HepG2 (cell line): ENCODE data around the gene DNAJB8. TPM values are rescaled to one million over a fixed set of nuclear protein-coding genes. Genes with fewer than 3 reads are reported as not detected.

Experiments used
- AKAP8 ChIP-seq: sonication (generic); formaldehyde crosslinking; IDR thresholded peaks from 2 replicates; pipeline ENCODE4 v1.5.1; 2020; ENCODE audit warnings: mild to moderate bottlenecking, missing genetic modification reagents
- ERF ChIP-seq: IDR thresholded peaks from 2 replicates; pipeline ENCODE4 v1.6.1; 2018; ENCODE audit warnings: missing biosample characterization, missing genetic modification reagents
- GFI1 ChIP-seq: sonication (generic); formaldehyde crosslinking; IDR thresholded peaks from 2 replicates; pipeline ENCODE4 v1.5.0; 2020; ENCODE audit warnings: missing genetic modification reagents, mild to moderate bottlenecking, borderline replicate concordance
- KLF12 ChIP-seq: sonication (generic); formaldehyde crosslinking; IDR thresholded peaks from 2 replicates; pipeline ENCODE4 v1.4.0; 2020; ENCODE audit warnings: missing genetic modification reagents, borderline replicate concordance
- PCBP1 ChIP-seq: fragments of 200-400 bp; formaldehyde crosslinking; IDR thresholded peaks from 2 replicates; pipeline ENCODE4 v1.6.1; 2017; ENCODE audit warnings: mild to moderate bottlenecking, low read depth, low read length, borderline replicate concordance
- SALL2 ChIP-seq: sonication (generic); formaldehyde crosslinking; IDR thresholded peaks from 2 replicates; pipeline ENCODE4 v1.8.1; 2023; ENCODE audit warnings: mild to moderate bottlenecking, missing genetic modification reagents, inconsistent platforms
- SMC3 ChIP-seq: IDR thresholded peaks from 2 replicates; pipeline ENCODE4 v1.6.1; 2011; ENCODE audit warnings: low read length, improper control_type of control experiment
- STAG1 ChIP-seq: sonication (generic); formaldehyde crosslinking; IDR thresholded peaks from 2 replicates; pipeline ENCODE4 v1.4.0; 2020; ENCODE audit warnings: missing genetic modification reagents
- TBX3 ChIP-seq: fragments of 450-650 bp; IDR thresholded peaks from 2 replicates; pipeline ENCODE4 v1.6.1; 2017; ENCODE audit warnings: antibody characterized with exemption, mild to moderate bottlenecking, inconsistent platforms, borderline replicate concordance
- ZNF543 ChIP-seq: sonication (generic); formaldehyde crosslinking; IDR thresholded peaks from 2 replicates; pipeline ENCODE4 v1.4.0; 2020; ENCODE audit warnings: mild to moderate bottlenecking, missing genetic modification reagents
- ZNF737 ChIP-seq: sonication (generic); formaldehyde crosslinking; IDR thresholded peaks from 2 replicates; pipeline ENCODE4 v1.5.0; 2020; ENCODE audit warnings: missing genetic modification reagents, mild to moderate bottlenecking, borderline replicate concordance
- polyA plus RNA-seq, 8 experiments: library from polyadenylated mRNA; depleted of rRNA in 3 of 8; stranded (reverse) in 7 of 8; unstranded in 1 of 8; fragments of >200 nt; fragmentation: Illumina TruSeq in 4 of 8; extraction: Trizol in 4 of 8; gene quantifications; 2 replicates each; pipeline versions ENCODE4 v1.2.1 to v1.2.3, GENCODE V29; 2011 to 2016; ENCODE audit warnings: low read depth in 4 of 8, missing spikeins in 1 of 8, mixed read lengths in 1 of 8; ENCODE audit not compliant: insufficient read depth in 1 of 8
- total RNA-seq, 5 experiments: library from RNA; depleted of rRNA; stranded (reverse); fragments of >200 nt; fragmentation: Illumina TruSeq; extraction: Trizol; gene quantifications; 2 replicates each; pipeline ENCODE4 v1.2.3, GENCODE V29; 2016; ENCODE audit warnings: low read depth in 1 of 5
- TF ChIP-seq, protein P1 (sequence below): IDR thresholded peaks from 2 replicates; pipeline ENCODE4 v1.6.1; 2016; ENCODE audit warnings: missing biosample characterization, missing genetic modification reagents, low read depth
- TF ChIP-seq, protein P2 (sequence below): sonication (generic); formaldehyde crosslinking; IDR thresholded peaks from 2 replicates; pipeline ENCODE4 v1.8.1; 2023; ENCODE audit warnings: mild to moderate bottlenecking, inconsistent platforms, moderate library complexity, missing genetic modification reagents, borderline replicate concordance
- TF ChIP-seq, protein P3 (sequence below): sonication (generic); formaldehyde crosslinking; IDR thresholded peaks from 2 replicates; pipeline ENCODE4 v1.9.0; 2022; ENCODE audit warnings: low read depth, missing genetic modification reagents
- TF ChIP-seq, protein P4 (sequence below): sonication (generic); formaldehyde crosslinking; IDR thresholded peaks from 2 replicates; pipeline ENCODE4 v1.4.0; 2020; ENCODE audit warnings: mild to moderate bottlenecking, missing genetic modification reagents
- TF ChIP-seq, protein P5 (sequence below): sonication (generic); formaldehyde crosslinking; IDR thresholded peaks from 2 replicates; pipeline ENCODE4 v1.4.0; 2020; ENCODE audit warnings: missing genetic modification reagents

DNAJB8 gene
- total and polyA plus RNA-seq, 2 of the 13 experiments (the other 11 are each of a cell fraction or from before 2014, with no cell fraction given), result not detected

DNA sequence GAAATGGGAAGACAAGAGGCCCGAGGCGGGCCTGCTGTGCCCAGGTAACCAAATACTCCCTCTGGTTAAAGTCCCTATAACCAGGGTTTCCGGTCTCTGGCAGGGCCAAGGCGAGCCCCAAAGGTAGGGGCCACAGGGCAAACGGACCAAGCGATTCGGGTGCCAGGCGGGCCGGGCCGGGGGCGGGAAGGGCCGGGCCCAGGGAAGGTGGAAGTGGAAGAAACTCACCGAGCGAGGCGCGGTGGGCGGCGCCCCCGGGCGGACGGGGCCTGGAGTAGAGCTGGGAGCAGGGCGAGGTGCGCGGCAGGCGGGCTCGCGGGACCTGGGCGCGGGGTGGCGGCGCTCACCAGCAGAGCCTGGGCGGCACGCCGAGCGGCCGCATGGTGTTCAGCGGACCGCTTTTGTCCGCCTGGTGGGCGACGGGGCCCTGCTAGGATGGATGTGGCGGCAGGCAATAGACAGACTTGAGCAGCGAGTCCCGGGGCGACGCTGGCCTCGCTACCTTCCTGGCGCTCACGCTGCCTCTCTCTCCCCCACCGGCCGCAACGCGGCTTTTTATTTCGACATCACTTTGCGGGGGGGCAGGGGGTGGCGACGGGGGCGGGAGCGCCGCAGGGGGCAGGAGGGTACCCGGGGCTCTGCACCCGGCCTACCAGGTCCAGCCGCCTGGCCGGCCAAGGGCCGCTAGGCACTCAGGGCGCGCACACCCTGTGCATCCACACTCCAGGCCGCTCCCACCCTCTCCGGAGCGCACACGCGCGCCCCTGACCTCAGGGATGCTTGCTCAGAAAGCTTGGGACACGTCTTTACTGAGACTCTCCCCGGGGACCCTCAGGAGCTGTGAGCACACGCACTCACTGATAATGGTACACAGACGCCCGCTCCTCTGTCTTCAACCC is 26.2 kb upstream of the DNAJB8 start, which contains the start of gene GATA2 (continued):
- TF ChIP-seq, protein P1, sequence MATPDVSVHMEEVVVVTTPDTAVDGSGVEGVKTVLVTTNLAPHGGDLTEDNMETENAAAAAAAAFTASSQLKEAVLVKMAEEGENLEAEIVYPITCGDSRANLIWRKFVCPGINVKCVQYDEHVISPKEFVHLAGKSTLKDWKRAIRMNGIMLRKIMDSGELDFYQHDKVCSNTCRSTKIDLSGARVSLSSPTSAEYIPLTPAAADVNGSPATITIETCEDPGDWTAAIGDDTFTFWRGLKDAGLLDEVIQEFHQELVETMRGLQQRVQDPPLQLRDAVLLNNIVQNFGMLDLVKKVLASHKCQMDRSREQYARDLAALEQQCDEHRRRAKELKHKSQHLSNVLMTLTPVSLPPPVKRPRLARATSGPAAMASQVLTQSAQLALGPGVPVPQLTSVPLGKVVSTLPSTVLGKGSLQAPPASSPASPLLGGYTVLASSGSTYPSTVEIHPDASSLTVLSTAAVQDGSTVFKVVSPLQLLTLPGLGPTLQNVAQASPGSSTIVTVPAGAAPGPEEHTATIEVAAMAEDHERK (CRISPR knock-in tag), result no peak
- TF ChIP-seq STAG1 (CRISPR knock-in tag) (peak; percentile 69), GFI1 (CRISPR knock-in tag) (no peak), ZNF543 (0 out of 2 replicates have a peak, but pooled peaks have one; percentile 25), PCBP1 (no peak), AKAP8 (CRISPR knock-in tag) (peak; percentile 73; the same call in 1 of the 2 replicates), ERF (CRISPR knock-in tag) (0 out of 2 replicates have a peak, but pooled peaks have one; percentile 11), SMC3 (no peak), KLF12 (CRISPR knock-in tag) (peak; percentile 35; the same call in 1 of the 2 replicates), SALL2 (CRISPR knock-in tag) (0 out of 2 replicates have a peak, but pooled peaks have one; percentile 30), ZNF737 (no peak), TBX3 (no peak)
- TF ChIP-seq, protein P2, sequence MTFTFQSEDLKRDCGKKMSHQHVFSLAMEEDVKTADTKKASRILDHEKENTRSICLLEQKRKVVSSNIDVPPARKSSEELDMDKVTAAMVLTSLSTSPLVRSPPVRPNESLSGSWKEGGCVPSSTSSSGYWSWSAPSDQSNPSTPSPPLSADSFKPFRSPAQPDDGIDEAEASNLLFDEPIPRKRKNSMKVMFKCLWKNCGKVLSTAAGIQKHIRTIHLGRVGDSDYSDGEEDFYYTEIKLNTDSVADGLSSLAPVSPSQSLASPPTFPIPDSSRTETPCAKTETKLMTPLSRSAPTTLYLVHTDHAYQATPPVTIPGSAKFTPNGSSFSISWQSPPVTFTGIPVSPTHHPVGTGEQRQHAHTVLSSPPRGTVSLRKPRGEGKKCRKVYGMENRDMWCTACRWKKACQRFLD (CRISPR knock-in tag), result no peak
- TF ChIP-seq, protein P3, sequence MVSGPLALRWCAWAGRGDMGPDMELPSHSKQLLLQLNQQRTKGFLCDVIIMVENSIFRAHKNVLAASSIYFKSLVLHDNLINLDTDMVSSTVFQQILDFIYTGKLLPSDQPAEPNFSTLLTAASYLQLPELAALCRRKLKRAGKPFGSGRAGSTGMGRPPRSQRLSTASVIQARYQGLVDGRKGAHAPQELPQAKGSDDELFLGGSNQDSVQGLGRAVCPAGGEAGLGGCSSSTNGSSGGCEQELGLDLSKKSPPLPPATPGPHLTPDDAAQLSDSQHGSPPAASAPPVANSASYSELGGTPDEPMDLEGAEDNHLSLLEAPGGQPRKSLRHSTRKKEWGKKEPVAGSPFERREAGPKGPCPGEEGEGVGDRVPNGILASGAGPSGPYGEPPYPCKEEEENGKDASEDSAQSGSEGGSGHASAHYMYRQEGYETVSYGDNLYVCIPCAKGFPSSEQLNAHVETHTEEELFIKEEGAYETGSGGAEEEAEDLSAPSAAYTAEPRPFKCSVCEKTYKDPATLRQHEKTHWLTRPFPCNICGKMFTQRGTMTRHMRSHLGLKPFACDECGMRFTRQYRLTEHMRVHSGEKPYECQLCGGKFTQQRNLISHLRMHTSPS (CRISPR knock-in tag), result peak; percentile 41; the same call in 1 of the 2 replicates
- TF ChIP-seq, protein P4, sequence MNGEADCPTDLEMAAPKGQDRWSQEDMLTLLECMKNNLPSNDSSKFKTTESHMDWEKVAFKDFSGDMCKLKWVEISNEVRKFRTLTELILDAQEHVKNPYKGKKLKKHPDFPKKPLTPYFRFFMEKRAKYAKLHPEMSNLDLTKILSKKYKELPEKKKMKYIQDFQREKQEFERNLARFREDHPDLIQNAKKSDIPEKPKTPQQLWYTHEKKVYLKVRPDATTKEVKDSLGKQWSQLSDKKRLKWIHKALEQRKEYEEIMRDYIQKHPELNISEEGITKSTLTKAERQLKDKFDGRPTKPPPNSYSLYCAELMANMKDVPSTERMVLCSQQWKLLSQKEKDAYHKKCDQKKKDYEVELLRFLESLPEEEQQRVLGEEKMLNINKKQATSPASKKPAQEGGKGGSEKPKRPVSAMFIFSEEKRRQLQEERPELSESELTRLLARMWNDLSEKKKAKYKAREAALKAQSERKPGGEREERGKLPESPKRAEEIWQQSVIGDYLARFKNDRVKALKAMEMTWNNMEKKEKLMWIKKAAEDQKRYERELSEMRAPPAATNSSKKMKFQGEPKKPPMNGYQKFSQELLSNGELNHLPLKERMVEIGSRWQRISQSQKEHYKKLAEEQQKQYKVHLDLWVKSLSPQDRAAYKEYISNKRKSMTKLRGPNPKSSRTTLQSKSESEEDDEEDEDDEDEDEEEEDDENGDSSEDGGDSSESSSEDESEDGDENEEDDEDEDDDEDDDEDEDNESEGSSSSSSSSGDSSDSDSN (CRISPR knock-in tag), result peak; percentile 82; the same call in 1 of the 2 replicates
- TF ChIP-seq, protein P5, sequence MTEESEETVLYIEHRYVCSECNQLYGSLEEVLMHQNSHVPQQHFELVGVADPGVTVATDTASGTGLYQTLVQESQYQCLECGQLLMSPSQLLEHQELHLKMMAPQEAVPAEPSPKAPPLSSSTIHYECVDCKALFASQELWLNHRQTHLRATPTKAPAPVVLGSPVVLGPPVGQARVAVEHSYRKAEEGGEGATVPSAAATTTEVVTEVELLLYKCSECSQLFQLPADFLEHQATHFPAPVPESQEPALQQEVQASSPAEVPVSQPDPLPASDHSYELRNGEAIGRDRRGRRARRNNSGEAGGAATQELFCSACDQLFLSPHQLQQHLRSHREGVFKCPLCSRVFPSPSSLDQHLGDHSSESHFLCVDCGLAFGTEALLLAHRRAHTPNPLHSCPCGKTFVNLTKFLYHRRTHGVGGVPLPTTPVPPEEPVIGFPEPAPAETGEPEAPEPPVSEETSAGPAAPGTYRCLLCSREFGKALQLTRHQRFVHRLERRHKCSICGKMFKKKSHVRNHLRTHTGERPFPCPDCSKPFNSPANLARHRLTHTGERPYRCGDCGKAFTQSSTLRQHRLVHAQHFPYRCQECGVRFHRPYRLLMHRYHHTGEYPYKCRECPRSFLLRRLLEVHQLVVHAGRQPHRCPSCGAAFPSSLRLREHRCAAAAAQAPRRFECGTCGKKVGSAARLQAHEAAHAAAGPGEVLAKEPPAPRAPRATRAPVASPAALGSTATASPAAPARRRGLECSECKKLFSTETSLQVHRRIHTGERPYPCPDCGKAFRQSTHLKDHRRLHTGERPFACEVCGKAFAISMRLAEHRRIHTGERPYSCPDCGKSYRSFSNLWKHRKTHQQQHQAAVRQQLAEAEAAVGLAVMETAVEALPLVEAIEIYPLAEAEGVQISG, result peak; percentile 64
